Stimulated activated CD8-positive, alpha-beta memory T cell treated with anti-CD3 and anti-CD28 coated beads, Interleukin-2, amount 100 ng/mL, for 1 hour (primary cell): ENCODE results near the gene LGR6.

Experiments used
- DNase-seq, 2 donors: peaks; one replicate each; pipeline ENCODE4 v3.0.0-alpha.2; 2020; ENCODE audit warnings: low read depth in 2 of 2

The LGR6 gene

DNA sequence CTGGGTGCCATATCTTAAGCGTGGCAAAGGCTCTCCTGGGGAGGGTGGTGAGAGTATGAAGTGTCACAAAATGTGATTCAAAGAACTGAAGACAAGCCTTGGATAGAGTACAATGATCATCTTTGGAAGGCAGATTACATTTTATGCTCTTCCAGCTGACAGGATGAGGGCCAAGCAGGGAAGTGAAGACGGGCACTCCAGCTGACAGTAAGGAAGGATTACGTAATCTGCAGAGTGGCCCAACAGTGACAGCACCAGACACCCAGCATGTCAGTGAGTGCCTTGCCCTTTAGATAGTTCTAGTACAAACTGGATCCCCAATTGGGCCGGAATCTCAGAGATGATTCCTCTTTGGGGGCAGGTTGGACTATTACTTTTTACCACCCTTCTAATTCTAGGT is 95.4 kb downstream of the LGR6 start:
- DNase-seq: no peak

DNA sequence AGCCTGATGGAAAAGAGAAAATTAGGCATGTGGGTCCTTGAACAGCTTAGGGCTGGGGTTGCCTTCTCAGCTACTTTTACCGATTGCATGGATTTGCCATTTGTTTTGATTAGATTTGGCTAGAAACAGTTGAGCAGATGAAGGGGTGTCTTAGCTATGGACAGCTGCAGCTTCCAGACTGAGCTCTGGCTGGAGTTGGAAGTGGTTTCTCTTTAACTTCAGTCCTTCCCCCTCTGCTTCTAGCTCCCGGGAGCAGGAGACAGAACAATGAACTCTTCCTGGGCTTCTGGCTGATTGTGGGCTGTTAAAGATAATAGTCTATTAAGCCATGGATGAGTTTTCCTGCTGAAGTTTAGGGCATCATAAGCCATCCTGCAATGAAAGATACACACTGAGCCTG is 97.4 kb downstream of the LGR6 start:
- DNase-seq: no peak

DNA sequence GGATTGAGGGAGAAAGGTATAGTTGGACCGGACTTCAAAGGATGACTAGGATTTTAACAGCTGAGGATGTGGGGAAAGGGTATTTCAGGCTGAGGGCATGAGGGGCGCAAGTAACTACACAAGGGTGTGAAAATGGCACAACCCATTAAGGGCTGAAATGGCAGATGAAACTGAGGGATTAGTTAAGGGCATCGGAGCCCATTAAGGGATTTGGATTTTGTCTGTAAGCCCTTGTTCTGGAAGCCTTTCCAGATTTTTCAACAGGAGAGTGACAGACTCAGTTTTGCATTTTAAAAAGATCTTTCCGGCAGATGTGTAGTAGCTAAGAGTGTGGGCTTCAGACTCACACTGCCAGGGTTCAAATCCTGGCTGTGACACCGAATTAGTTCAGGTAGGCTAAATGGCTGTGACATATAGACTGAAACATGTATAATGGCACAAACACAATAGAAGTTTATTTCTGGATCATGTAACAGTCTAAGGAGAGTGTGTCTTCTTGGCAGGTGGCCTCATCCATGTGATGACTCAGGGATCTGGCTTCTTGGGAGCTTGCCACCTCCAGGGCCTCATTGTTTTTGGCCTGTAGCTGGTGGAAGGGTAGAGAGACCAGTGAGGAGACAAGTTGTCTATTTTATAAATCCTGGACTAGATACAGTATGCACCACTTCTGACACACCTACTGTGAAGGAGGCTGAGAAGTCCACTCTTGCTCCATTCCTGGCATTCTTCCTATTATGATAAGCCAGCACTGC is 98.5 kb downstream of the LGR6 start:
- no peak for DNase-seq

DNA sequence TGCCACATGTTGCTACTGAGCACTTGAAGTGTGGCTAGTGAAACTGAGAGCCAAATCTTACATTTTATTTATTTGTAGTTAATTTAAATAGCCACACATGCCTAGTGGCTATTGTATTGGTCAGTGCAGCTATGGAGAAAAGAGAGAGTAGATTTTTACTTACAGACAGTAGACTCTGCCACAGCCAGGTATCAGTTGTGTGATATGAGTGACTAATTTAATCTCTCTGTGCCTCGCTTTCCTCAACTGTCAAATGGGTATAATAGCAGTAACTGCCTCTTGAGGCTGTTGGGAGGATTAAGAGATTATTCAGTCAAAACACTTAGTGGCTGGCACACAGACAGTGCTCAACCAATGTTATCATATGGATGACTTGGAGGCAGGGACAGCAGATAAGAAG is 99.2 kb downstream of the LGR6 start:
- no peak for DNase-seq

DNA sequence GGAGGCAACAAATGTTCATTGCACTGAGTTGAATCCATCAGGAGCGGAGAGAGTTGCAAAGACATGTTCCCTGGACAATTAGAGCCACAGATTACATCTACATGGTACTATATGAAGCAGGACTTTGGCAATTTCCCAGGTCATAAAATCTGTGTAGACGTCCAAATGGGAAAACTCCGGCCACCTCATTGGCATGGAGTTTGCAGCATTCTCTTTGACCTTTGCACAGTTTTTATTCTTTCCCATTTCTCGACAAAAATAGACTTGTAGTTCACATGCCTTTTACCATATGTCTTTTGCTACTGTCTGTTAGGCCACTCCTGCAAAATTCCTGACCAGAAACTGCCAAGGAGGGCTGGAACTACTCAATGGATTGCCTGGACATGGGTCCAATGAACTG is 100.0 kb downstream of the LGR6 start:
- no peak for DNase-seq

DNA sequence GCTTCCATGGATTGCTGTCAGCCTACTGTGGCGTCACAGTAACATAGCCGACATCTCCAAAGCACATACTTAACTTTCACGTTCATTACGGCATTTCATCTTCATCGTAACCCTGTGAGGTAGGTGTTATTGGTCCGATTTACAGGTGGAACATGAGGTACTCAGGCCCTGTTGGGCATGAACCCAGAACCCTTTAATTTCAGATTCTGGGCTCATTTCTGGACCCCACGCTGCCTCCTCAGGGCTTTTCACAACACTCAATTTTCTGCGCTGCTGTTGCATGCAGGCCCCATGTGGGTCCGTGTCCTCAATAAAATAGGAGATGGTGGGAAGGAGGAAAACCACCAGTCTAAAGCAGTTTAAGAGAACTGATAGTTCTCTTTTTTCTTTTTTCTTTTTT is 108.6 kb downstream of the LGR6 start:
- DNase-seq: no peak

DNA sequence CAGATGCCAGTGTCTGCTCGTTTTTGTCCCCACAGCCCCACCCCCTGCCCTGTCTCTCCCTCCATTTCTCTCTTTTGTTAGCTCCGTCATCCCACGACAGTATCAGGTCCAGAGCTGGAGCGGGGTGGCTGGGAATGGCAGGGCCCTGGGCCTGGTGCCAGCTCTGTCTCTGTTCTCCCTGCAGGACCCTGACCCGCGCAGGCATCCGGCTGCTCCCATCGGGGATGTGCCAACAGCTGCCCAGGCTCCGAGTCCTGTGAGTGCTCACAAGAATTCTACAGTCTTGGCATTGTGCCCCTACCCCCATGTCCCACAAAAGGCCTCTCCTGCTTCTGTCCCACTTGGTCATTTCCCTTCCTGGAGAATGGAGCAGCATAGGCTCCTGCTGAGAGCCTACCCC is 110.8 kb downstream of the LGR6 start:
- no peak for DNase-seq

DNA sequence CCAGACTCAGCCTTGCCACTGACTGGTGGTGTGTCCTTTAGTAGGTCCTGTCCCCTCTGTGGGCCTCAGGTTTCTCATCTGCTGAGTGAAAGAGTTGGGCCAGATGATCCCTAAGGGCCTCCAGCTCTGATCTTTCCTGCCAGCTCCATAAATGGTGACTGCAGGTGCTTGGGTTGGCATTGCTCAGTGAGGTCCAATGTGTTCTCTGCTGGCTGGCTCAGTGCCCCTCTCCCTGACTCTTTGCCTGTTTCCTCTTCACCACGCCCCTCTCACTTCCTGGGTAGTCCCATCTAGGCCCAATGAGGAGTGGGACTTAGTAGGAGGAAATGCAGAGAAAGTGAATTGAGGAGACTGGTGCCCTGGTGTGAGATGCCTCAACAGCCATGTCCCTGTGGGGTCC is 111.6 kb downstream of the LGR6 start:
- no peak for DNase-seq

DNA sequence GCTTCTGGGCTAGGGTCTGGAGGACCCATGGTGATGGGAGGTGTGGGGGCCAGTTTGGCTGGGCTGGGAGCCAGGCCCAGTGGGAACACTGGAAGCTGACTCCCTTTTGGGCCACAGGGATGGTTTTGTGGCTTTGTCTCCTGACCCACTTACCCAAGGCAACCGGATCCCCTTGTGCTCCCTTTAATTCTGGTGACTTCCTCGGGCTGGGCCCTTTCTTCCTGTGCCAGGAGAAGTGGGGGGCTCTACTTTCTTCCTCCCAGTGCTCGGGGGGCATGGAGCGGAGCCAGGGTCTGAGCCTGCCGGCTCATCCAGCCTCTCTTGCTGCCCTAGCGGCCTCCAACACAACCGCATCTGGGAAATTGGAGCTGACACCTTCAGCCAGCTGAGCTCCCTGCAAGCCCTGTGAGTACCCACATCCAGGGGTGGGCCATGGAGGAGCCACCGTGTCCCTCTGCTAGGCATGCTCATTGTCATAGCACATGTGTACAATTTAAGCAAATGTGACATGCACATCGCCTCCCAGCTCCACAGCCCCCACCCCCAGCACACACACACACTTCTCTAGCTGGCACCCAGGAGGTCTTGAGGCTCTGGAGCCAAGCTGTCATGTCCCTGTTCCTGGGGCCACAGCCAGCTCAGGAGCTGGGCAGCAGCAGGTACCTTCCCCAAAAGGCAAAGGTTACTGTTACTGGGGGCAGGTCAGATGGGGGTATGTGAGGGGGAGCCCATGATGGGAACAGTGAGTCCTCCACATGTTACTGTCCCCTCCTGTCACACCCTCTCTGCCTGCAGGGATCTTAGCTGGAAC is 113.1 kb downstream of the LGR6 start:
- DNase-seq: no peak

DNA sequence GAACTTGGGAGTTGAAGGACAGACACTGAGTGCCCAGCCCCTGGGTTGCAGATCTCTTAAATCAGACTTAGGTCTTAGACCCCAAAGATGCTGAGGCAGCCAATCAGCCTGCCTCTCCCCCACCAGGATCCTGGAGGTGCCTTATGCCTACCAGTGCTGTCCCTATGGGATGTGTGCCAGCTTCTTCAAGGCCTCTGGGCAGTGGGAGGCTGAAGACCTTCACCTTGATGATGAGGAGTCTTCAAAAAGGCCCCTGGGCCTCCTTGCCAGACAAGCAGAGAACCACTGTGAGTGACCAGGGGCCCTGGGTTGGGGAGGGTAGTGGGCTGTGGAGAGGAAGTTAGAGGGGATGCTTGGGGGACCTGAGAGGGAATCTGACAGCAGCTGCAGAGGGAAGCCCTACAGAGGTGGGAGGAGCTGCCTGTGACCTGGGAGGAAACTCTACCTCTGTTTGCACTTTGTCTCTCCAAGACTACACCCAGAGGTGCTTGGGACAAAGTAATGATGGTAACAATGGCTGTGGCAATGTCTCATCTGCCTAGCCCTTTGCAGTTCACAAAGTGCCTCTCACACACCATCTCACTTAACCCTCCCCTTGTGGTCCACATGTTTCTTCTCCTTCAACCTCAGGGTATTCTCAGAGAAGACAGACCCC is 116.6 kb downstream of the LGR6 start:
- no peak for DNase-seq

DNA sequence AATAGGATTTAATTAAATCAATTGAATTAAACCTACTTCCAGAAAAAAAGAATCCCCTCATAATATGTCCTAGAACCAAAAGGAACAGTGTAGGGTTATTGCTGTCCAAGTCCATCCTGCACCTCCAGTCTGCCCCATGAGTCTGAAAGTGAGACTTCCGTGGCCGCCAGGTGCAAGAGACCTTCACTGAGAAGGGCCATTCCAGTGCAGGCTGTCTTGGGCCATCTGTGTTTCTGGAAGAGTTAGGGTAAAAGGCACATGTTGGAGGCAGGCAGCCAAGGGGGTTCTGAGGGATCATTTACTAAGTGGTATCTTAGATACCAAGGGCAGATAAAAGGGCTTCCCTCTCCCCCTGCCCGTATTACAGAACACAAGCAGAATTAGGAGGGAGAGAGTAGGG is 117.1 kb downstream of the LGR6 start:
- no peak for DNase-seq

DNA sequence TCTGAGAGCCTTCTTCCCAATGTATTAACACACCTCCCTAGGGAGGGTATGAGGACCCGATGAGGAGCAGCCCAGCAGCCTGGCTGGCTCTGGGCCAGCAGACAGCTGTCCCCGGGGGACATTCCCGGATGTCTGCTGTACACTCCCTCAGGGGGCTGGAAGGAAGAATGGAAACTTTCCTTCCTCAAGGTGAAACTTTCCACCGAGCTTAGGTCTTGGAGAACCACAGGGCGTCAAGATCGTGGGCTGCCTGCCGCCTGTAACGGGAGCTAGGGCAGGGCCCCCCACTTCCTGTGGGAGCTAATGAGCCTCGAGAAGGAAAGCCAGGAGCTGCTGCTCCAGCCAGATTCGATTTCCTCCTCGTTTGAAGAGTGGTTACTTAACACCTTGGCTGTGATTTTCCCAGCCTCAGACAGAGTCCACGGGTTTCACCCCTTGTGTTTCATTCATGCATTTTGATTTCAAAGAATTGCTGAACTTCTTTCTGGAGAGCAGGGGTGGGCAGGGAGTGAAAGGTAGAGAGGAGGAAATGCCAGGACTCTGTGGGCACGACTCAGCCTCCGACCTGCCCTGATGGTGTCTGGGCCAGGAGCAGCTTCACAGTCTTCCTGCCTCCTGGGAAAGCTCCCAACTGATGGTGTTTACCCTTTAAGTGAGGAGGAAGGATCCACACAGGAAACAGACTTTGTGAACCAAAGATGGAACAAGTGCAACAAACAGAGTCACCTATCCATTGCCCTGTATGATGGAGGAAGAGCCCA is 118.5 kb downstream of the LGR6 start:
- DNase-seq: no peak

DNA sequence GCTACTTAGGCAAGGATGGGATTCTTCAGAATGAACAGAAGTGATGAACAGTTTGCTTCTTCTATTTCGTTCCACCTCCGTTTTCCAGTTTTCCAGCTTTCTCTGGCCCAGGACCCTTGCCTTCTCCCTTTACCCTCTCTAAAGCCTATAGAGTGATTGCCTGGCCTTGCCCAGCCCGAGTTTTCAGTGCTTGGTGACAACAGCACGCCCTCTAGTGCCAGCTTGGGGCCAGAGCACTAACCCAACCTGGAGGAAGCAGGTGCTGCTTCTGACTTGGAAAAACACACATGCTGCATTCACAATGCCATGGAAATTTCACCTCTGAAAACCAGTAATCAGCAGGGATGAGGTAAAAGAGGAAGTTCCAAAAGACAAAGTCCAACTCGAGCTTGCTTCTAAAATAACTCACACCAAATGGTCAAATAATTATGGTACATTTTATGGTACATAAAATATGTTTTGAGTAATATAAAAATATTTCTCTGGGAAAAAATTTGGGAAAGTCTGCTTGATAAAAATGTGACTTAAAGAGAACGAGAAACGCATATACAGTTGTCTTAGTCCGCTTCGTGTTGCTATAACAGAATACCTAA is 122.1 kb downstream of the LGR6 start:
- DNase-seq: peak; percentile 51 to 68

DNA sequence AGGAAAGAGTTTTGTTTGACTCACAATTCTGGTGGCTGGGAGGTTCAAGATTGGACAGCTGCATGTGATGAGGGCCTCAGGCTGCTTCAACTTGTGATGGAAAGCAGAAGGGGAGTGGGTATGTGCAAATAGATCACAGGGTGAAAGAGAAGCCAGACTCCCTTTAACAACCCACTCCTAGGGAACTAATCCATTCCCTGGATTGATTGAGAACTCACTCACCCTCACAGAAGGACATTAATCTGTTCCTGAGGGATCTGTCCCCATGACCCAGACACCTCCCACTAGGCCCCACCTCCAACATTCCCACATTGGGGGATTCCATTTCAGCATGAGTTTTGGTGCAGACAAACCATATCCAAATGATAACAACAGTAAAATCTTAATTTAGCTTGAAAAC is 122.6 kb downstream of the LGR6 start:
- no peak for DNase-seq

DNA sequence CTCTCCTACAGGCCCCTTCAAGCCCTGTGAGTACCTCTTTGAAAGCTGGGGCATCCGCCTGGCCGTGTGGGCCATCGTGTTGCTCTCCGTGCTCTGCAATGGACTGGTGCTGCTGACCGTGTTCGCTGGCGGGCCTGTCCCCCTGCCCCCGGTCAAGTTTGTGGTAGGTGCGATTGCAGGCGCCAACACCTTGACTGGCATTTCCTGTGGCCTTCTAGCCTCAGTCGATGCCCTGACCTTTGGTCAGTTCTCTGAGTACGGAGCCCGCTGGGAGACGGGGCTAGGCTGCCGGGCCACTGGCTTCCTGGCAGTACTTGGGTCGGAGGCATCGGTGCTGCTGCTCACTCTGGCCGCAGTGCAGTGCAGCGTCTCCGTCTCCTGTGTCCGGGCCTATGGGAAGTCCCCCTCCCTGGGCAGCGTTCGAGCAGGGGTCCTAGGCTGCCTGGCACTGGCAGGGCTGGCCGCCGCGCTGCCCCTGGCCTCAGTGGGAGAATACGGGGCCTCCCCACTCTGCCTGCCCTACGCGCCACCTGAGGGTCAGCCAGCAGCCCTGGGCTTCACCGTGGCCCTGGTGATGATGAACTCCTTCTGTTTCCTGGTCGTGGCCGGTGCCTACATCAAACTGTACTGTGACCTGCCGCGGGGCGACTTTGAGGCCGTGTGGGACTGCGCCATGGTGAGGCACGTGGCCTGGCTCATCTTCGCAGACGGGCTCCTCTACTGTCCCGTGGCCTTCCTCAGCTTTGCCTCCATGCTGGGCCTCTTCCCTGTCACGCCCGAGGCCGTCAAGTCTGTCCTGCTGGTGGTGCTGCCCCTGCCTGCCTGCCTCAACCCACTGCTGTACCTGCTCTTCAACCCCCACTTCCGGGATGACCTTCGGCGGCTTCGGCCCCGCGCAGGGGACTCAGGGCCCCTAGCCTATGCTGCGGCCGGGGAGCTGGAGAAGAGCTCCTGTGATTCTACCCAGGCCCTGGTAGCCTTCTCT is 124.6 kb downstream of the LGR6 start:
- DNase-seq: no peak

DNA sequence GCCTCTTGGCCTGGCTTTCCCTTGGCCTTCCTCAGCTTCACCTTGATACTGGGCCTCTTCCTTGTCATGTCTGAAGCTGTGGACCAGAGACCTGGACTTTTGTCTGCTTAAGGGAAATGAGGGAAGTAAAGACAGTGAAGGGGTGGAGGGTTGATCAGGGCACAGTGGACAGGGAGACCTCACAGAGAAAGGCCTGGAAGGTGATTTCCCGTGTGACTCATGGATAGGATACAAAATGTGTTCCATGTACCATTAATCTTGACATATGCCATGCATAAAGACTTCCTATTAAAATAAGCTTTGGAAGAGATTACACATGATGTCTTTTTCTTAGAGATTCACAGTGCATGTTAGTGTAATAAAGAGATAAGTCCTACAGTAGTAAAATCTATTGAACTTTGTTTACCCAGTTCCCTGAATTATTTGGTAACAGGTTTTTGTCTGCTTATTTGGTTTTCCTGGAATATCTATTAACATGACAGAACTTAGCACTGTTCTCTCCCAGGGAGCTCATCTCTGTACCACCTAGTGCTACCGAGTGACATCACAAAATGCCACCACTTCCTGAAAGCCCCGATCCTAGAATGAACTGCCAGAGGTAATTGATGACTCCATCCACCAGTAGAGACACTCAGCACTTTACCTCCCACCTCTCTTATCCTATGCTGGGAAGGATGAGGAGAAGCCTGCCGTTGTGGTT is 125.9 kb downstream of the LGR6 start:
- DNase-seq: no peak

DNA sequence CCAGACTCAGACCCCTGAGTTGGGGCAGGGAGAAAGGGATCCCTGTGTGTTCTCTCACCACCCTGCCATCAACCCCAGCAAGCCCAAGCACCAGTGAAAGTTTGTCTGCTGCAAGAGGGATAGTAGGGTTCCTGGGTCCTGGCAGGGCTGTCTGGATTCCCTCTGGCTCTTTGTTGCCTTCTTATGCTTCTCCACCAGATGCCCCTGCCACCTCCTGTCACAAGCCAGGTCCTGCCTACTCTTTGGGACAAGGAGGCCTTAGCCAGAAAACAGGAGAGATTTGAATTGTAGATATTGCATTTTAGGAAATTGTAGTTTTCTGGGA is 126.4 kb downstream of the LGR6 start:
- no peak for DNase-seq

DNA sequence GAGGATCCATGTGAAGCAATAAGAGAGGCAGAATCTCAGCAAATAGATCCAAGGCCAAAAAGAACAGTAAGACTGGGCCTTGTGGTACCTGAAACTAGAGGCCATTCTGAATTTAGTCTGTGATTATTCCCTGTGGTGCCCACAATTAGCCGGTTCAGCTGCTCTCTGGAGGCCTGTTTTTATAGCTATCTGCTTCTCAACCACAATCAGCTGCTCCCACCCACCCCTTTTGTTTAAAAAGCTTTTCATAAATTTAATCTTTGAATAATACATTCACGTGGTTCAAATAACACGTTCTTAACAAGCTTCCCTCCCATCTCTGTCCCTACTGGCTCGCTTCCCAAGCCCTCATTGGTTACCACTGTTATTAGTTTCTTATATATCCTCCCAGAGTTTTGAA is 130.1 kb downstream of the LGR6 start:
- no peak for DNase-seq

DNA sequence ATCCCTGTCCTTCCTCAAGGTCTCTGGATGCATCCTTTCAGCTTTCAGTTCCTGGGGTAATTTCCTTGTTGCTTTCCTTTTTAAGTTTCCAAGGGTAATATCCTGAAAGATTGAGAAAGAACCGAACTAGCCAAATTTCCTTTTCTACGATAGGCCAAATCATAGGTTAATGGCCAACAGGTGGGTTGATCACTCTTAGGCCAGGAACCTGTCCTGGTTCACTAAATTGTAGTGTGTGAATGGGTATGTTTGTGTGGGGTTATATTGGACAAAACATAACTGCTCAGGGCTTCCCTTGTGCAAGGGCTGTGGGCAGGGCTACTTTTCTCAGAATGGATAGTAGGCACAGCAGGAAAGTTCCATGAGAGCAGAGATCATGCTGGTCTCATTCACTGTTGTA is 131.0 kb downstream of the LGR6 start:
- DNase-seq: no peak

DNA sequence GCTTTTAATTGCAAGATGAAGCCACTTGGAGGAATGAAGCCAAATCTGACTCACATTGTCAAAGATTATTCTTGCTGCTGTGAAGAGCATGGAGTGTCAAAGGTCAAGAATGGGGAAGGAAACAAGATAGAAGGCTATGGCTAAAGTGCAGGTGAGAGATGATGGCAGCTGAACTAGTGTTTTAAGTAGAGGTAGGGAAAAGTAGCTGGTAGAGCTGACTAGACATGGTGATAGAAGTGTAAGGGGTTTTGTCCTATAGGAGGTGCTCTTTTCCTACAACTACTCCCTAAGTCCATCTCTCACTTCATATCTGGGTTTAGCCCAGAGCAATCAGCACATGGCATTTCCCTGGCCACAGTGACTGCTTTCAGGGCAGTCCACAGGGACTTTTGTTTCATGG is 136.3 kb downstream of the LGR6 start:
- no peak for DNase-seq
